Astrocyte of the cerebellum (primary cell): ENCODE measurements around the gene ALOX12.
"Not testable (repeated sequence)": the region's sequence is repeated elsewhere in the genome, so short reads cannot be mapped to it uniquely, and the experiment has no call there.

Experiments
- DNase-seq: peaks from one replicate; pipeline ENCODE4 v3.0.0-alpha.2; 2011; ENCODE audit warnings: low read depth
- H3K4me3 ChIP-seq: 2 replicates; pipeline ENCODE4 v1.5.1; 2011; ENCODE audit warnings: mild to moderate bottlenecking, low read depth, low read length, moderate library complexity
- CTCF ChIP-seq: IDR thresholded peaks from 2 replicates; pipeline ENCODE4 v1.5.1; 2012; ENCODE audit warnings: low read length, low read depth, moderate library complexity, mild to moderate bottlenecking; ENCODE audit errors: missing control alignments
- in situ Hi-C: cut with HindIII; loops from 2 replicates; pipeline ENCODE4 v1.10.0; 2017; ENCODE audit warnings: low sequenced_read_pairs

The ALOX12 gene

GRCh38 chr17:6995500-6996255 lies at the start of gene ALOX12:
Gene ALOX12 (plus strand): TSS chr17:6996049. CDS start chr17:6996118, 69 bp downstream.
- TF ChIP-seq CTCF, result no peak
- in situ Hi-C loops, result loop anchor here (10.0 kb wide), 1 partner anchor 81 kb away; no protein-coding TSS in a partner anchor
- peak within 1 kb of the TSS; percentile 6 for H3K4me3 ChIP-seq
- no peak for DNase-seq

- no peak for TF ChIP-seq CTCF
- in situ Hi-C loops, result no loop called here
- H3K4me3 ChIP-seq, result no peak overlapping the region
- DNase-seq, result no peak
Observed at GRCh38 chr17:6947745-6948144, 48.1 kb upstream of the ALOX12 start.

- no peak for TF ChIP-seq CTCF
- DNase-seq, result no peak
- H3K4me3 ChIP-seq, result no peak overlapping the region
- in situ Hi-C loops, result no loop called here
Observed at GRCh38 chr17:6948562-6948961, 47.3 kb upstream of the ALOX12 start.

GRCh38 chr17:6948976-6949375 lies 46.9 kb upstream of the ALOX12 start:
- no peak for TF ChIP-seq CTCF
- in situ Hi-C loops, result no loop called here
- no peak overlapping the region for H3K4me3 ChIP-seq
- DNase-seq, result no peak

- DNase-seq, in situ Hi-C loops, H3K4me3 ChIP-seq: not testable (repeated sequence)
Observed at GRCh38 chr17:6950938-6951337, 44.9 kb upstream of the ALOX12 start.

- H3K4me3 ChIP-seq, result no peak overlapping the region
- no peak for TF ChIP-seq CTCF
- no peak for DNase-seq
- in situ Hi-C loops, result no loop called here
Observed at GRCh38 chr17:6953689-6954088, 42.2 kb upstream of the ALOX12 start.

GRCh38 chr17:6959700-6960099 lies 36.1 kb upstream of the ALOX12 start:
- in situ Hi-C loops, result no loop called here
- no peak overlapping the region for H3K4me3 ChIP-seq
- no peak for TF ChIP-seq CTCF
- DNase-seq, result peak; percentile 2
